Keratinocyte (primary cell): ENCODE results near the gene C16orf95. TPM values are rescaled to one million over a fixed set of nuclear protein-coding genes. Genes with fewer than 3 reads are reported as not detected.

Source experiments
- DNase-seq: peaks from one replicate; pipeline ENCODE4 v3.0.0-alpha.2; 2011; ENCODE audit warnings: low read depth, missing footprints, low spot score
- FAIRE-seq: peaks from 2 replicates; lab custom pipeline; 2011; peaks lifted over from hg19 to GRCh38; lab: Jason Lieb, UNC
- H2AFZ ChIP-seq: 2 replicates; pipeline ENCODE4 v1.6.0; 2012; ENCODE audit warnings: low read length, control low read depth, inconsistent platforms; ENCODE audit not compliant: control insufficient read depth
- H3K27ac ChIP-seq: 2 replicates; pipeline ENCODE4 v1.5.1; 2011; ENCODE audit warnings: low read length; ENCODE audit not compliant: control insufficient read depth, insufficient read depth
- H3K27me3 ChIP-seq: 3 replicates; pipeline ENCODE4 v1.6.0; 2011; ENCODE audit warnings: low read length; ENCODE audit not compliant: control insufficient read depth, insufficient read depth; ENCODE audit errors: extremely low read depth
- H3K36me3 ChIP-seq, 2 experiments: 2 replicates in 1 of 2; 3 replicates in 1 of 2; pipeline ENCODE4 v1.5.1; 2011; ENCODE audit warnings: low read length in 2 of 2, mild to moderate bottlenecking in 1 of 2; ENCODE audit not compliant: control insufficient read depth in 2 of 2, insufficient read depth in 2 of 2; ENCODE audit errors: extremely low read depth in 1 of 2
- H3K4me1 ChIP-seq: 3 replicates; pipeline ENCODE4 v1.5.1; 2011; ENCODE audit warnings: low read length; ENCODE audit not compliant: control insufficient read depth, insufficient read depth; ENCODE audit errors: extremely low read depth
- H3K4me2 ChIP-seq: 3 replicates; pipeline ENCODE4 v1.6.0; 2011; ENCODE audit warnings: low read depth, low read length; ENCODE audit not compliant: control insufficient read depth, insufficient read depth; ENCODE audit errors: extremely low read depth
- H3K4me3 ChIP-seq, 3 experiments: fragments of 200-600 bp in 1 of 3; sonication (generic) in 1 of 3; 2 replicates in 2 of 3; 3 replicates in 1 of 3; pipeline ENCODE4 v1.5.1; 2011 to 2016; ENCODE audit warnings: low read length in 3 of 3, mild to moderate bottlenecking in 3 of 3, control low read depth in 2 of 3, inconsistent platforms in 1 of 3, low read depth in 1 of 3, mixed read lengths in 1 of 3, mixed run types in 1 of 3, moderate library complexity in 1 of 3; ENCODE audit not compliant: control insufficient read depth in 2 of 3, insufficient read depth in 2 of 3; ENCODE audit errors: extremely low read depth in 1 of 3
- H3K79me2 ChIP-seq: 2 replicates; pipeline ENCODE4 v1.6.0; 2012; ENCODE audit warnings: low read length; ENCODE audit not compliant: control insufficient read depth, insufficient read depth
- H3K9ac ChIP-seq: 3 replicates; pipeline ENCODE4 v1.6.0; 2011; ENCODE audit warnings: low read length; ENCODE audit not compliant: control insufficient read depth, insufficient read depth; ENCODE audit errors: extremely low read depth
- H3K9me1 ChIP-seq: 3 replicates; pipeline ENCODE4 v1.6.0; 2011; ENCODE audit warnings: low read length; ENCODE audit not compliant: control insufficient read depth, insufficient read depth; ENCODE audit errors: extremely low read depth
- H3K9me3 ChIP-seq: 2 replicates; pipeline ENCODE4 v1.5.1; 2012; ENCODE audit warnings: low read depth, low read length; ENCODE audit not compliant: control insufficient read depth
- H4K20me1 ChIP-seq: 3 replicates; pipeline ENCODE4 v1.6.0; 2011; ENCODE audit warnings: low read length; ENCODE audit not compliant: control insufficient read depth, insufficient read depth; ENCODE audit errors: extremely low read depth
- CTCF ChIP-seq, 3 experiments: IDR thresholded peaks in 1 of 3; conservative IDR thresholded peaks in 1 of 3; optimal IDR thresholded peaks in 1 of 3; 2 replicates in 2 of 3; 3 replicates in 1 of 3; pipeline versions ENCODE3 to v1.5.1; 2011; ENCODE audit warnings: low read length in 3 of 3, mild to moderate bottlenecking in 3 of 3, moderate library complexity in 2 of 3, control low read depth in 1 of 3, inconsistent platforms in 1 of 3; ENCODE audit not compliant: insufficient read depth in 2 of 3; ENCODE audit errors: extremely low read depth in 1 of 3
- EZH2 ChIP-seq: IDR thresholded peaks from one replicate; pipeline ENCODE4 v1.6.1; 2012; ENCODE audit warnings: inconsistent platforms, mild to moderate bottlenecking, low read length, moderate library complexity
- dilution Hi-C: fragments of 300-500 bp; cut with MboI; formaldehyde crosslinking; loops from one replicate; pipeline ENCODE4 v1.7.0; 2020; ENCODE audit warnings: low sequenced_read_pairs; ENCODE audit not compliant: extremely low pct_ligation_motif_present
- polyA plus RNA-seq, 5 experiments: library from polyadenylated mRNA; depleted of rRNA in 3 of 5; stranded (reverse) in 3 of 5; stranded (forward) in 1 of 5; unstranded in 1 of 5; fragments of >200 nt; gene quantifications; 1 replicate in 1 of 5; 2 replicates in 3 of 5; 3 replicates in 1 of 5; pipeline versions ENCODE4 v1.2.1 to v1.2.3, GENCODE V29; 2011 to 2012; ENCODE audit warnings: missing spikeins in 2 of 5, low read depth in 1 of 5, low replicate concordance in 1 of 5
- small RNA-seq, 3 experiments: library from RNA; depleted of rRNA; stranded (forward); fragments of <200 nt; gene quantifications; one replicate each; pipeline ENCODE3, GENCODE V24; 2012; ENCODE audit warnings: low read depth in 3 of 3, low replicate concordance in 1 of 3; ENCODE audit not compliant: insufficient read length in 3 of 3

C16orf95 gene
- polyA plus RNA-seq, 1 donor (not counting 4 experiments of a cell fraction or from before 2014, with no cell fraction given): 1.5 TPM

GRCh38 chr16:87253536-87253935 is 63.7 kb downstream of the C16orf95 start:
- FAIRE-seq (no peak), DNase-seq (no peak)
- Histone ChIP-seq H3K36me3 (no peaks in the 10 kb centered on the region), H2AFZ (no peak overlapping the region), H3K9me3 (no peaks in the 10 kb centered on the region), H3K4me3 (no peak overlapping the region), H3K4me2 (no peak overlapping the region), H3K27ac (no peak overlapping the region), H4K20me1 (no peaks in the 10 kb centered on the region), H3K4me1 (no peaks in the 10 kb centered on the region), H3K27me3 (no peaks in the 10 kb centered on the region), H3K79me2 (no peaks in the 10 kb centered on the region), H3K9me1 (no peaks in the 10 kb centered on the region), H3K9ac (no peak overlapping the region)
- dilution Hi-C loops: loop anchor here (25.0 kb wide), 1 partner anchor 691 kb away; the partner anchor contains the start of genes FOXC2 and MTHFSD
- no peak for TF ChIP-seq CTCF (optimal IDR thresholded peaks at IDR 0.05 in 1 of 3, IDR thresholded peaks at IDR 0.05 in 1 of 3, conservative IDR thresholded peaks at IDR 0.05 in 1 of 3; ENCODE audit: extremely low read depth in 1 of 3, insufficient read depth in 2 of 3, low read length in 3 of 3)
- TF ChIP-seq EZH2: no peak

Small RNAs within 50 kb of the gene (small RNA-seq; reads per million reads assigned to genes)
- gene AC010531.2: 0 reads per million in 3 experiments

Other genes starting within 250 kb of the C16orf95 start
- gene FBXO31, start 66.4 kb upstream of the C16orf95 start, polyA plus RNA-seq: 12.9 to 22.3 TPM (median 17.0 TPM) in 3 replicates
- 43.6 to 50.3 TPM (median 46.3 TPM) in 3 replicates for gene MAP1LC3B, start 74.9 kb upstream of the C16orf95 start, polyA plus RNA-seq
- 2.8 to 3.9 TPM (median 3.6 TPM) in 3 replicates for gene ZCCHC14, start 175.6 kb upstream of the C16orf95 start, polyA plus RNA-seq